AG08395 (cell line): ENCODE results near the gene ST7.

Experiments
- DNase-seq: peaks from one replicate; pipeline ENCODE4 v3.0.0; 2012; ENCODE audit warnings: mixed read lengths, low spot score

The ST7 gene

GRCh38 chr7:117273814-117274225 is 320.5 kb downstream of the ST7 start:
- no peak for DNase-seq

- peak; percentile 55 for DNase-seq
Observed at GRCh38 chr7:117274951-117275350, 321.6 kb downstream of the ST7 start.

GRCh38 chr7:117277576-117277975 is 324.3 kb downstream of the ST7 start:
- DNase-seq, result no peak

GRCh38 chr7:117278040-117278439 is 324.7 kb downstream of the ST7 start:
- DNase-seq, result no peak

- DNase-seq, result no peak
Observed at GRCh38 chr7:117279203-117279602, 325.9 kb downstream of the ST7 start.
